ENCODE measurements around the gene SIX3.

SIX3 gene

GRCh38 chr2:44957656-44958327 lies 16.3 kb downstream of the SIX3 start:
- no peak for DNase-seq (ENCODE audit: low spot score)

DNA sequence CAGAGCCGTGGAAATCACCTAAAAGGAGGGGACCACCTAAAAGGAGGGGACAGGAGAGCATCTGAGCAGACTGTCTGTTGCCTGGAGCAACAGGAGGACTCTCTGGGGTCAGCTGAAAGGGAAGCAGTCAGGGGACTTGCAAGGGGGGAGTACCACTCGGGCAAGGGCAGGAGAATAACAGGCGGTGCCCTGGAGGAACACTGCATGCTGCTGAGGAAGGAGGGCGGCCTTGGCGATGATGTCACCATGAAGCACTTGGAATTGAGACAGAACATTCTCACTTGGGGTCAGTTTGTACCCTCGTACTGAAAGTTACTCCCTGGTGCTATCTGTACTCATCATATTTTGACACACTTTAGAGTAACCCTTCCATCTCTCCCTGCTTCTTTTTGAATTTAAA lies 18.4 kb downstream of the SIX3 start:
- DNase-seq (ENCODE audit: low spot score): no peak

GRCh38 chr2:44960871-44961270 lies 19.4 kb downstream of the SIX3 start:
- no peak for DNase-seq (ENCODE audit: low spot score)

GRCh38 chr2:44962176-44962695 lies 20.7 kb downstream of the SIX3 start:
- DNase-seq (ENCODE audit: low spot score): no peak

DNA sequence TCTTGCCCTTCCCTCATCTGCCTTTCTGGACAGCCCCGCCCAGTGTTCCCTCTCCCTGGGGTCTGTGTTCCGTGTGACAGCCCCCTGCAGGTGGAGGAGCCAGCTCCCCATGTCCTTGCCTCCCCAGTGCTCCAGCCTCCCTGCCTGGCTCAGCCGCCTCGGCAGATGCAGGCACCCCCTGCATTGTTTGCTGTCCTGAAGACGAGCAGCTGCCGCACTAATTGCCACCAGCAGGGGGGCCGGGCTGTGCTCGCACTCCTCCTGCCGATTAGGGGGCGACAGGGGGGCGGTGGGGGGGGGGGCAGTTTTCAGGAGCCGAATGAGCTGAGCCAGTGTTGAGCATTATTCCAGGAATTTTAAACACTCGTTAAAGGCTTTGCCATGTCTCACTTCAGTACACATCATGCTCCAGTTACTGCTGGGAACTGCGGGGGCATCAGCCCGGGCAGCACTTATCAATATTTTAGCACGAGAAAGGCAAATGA lies 23.3 kb downstream of the SIX3 start:
- peak; percentile 75 for DNase-seq (ENCODE audit: low spot score)

DNA sequence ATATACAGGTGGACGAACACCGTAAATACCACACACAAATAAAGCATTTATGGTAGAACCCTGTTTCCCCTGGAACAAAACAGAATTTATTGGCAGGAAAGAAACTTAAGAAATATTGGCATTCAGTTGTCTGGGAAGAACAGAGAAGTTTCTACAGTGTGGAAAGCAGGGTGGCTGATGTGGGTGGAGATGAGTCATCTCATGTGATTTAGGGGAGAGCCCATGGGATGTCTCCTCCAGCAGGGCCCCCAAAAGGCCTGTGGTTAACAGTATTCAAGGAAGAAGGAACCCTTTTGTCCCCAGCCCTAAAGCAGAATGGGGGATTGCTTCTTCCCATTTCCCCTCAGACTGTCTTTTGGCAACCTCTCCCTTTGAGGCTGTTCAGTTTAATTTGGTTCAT lies 24.2 kb downstream of the SIX3 start:
- DNase-seq (ENCODE audit: low spot score): no peak

DNA sequence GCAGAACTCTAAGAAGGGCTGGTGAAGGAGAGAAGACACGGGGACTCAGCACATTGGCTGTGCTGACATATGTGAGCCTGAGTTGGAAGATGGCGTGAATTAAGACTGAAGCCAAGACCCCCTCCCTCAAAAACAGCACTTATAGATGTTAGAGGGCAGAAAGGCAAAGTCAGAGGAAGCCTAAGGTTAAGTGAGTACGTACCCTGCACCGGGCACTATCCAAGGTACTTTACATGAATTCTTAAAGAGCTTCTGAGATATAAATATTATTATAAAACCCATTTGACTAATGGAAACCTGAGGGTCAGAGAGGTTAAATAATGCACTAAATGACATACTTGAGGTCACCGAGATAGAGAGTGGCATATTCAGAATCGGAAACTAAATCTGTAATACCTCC lies 25.6 kb downstream of the SIX3 start:
- DNase-seq (ENCODE audit: low spot score): no peak

DNA sequence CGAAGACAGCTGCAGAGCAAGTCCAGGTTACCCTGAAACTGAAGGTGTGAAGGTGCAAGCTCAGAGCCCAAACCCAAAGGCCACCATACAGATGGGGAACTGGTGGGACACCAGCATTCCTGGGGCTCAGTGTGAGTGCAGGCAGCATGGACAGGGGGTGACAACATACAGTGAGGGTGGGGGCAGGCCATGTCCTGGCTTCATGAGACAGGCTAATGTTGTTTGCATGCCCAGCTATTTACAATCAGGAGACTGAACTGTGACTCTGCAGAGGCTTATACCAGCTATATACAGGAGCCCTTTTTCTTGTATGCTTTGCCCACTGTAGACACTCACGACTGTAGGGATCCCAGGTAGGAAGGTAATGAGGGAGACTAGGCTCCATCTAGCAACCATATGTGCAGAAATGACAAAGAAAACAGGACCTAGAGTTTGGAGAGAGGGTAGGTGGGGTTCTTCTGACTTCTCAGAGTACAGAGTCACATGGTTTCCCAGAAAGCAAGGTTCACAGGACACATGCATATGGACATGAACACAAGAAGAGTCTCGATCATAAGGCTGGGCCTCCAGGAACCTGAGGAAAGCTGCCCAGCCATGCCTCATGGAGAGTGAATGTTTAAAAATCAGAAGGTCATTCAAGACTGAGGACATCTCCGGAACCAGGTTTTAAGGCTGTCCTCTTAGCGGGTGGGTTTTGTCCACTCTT lies 26.4 kb downstream of the SIX3 start:
- no peak for DNase-seq (ENCODE audit: low spot score)

DNA sequence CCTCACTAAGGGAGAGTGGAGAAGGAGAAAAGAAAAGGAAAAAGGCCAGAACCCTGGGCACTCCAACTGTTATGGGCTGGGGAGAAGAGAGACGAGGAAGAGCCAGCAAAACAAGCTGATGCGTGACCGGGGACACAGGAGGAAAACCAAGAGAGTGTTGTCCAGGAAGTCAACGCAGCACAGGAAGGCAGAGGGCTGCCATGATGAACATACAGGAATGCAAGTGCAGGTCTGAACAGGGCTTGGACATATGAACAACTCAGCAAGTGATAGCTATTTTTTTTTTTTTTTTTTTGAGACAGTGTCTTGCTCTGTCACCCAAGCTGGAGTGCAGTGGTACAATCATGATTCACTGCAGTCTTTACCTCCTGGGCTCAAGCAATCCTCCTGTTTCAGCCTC lies 28.4 kb downstream of the SIX3 start:
- no peak for DNase-seq (ENCODE audit: low spot score)

GRCh38 chr2:44970846-44971450 lies 29.4 kb downstream of the SIX3 start:
- no peak for DNase-seq (ENCODE audit: low spot score)

DNA sequence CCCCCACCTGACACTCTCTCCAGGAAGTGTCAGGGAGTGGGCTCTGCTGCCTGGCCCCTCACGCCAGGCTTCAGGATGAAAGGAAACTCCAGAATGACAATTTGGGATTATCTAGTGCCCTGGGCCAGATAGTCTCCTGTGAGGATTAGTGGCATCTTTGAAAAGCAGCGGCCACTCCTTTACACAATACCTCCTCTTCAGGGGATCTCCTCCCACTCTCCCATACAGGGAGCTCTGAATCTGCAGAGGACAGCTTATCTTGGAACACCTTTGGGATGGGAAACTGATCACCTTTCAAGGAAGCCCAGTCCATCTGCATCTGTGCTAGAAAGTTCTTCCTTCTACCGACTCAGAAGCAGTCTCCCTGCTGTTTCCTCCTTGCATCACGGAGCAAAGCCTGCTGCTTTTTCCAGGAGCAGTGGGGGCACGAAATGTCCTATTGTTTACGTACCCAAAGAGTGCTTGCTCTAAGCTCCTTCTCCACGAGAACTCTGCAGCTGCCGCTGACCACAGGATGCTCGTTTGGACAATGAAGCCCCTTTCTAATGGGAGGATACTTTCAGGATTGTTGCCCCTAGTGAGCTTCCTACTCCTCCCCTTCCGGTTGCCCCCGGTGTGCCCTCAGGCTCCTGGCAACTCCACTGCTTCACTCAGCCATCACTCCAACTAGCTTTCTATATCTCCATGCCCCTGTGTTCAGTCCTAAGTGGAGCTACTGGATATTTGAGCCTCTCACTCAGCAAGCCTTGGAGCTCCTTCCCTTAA lies 31.5 kb downstream of the SIX3 start:
- DNase-seq (ENCODE audit: low spot score): peak; percentile 57

DNA sequence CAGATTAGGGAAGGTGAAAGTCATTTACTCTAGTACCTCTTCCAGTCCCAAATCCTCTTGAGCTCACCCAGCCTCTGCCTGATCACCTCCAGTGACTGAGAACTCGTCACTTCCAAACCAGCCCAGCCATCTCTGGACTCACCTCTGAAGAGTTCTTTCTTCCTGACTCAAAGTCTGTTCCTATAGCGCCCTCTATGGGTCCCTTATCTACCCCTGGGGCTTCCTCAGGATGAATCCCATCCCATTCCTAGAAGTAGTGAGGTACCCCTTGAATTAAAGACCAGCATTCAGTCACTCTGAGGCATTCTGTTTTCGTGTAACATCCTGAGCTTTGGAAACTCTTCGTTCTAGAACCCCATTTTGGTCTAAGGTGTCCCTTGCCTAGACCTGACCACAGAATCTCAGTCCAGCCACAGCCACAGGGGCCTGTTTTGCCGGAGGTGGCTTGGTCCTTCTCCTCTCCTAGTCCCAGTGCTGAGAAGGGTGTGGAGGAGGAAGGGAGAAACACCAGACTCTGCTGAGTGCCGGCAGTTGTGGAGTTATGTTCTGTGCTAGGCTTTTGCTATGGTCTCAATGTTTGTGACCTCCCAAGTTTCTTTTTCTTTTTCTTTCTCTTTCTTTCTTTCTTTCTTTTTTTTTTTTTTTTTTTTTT lies 32.7 kb downstream of the SIX3 start:
- no peak for DNase-seq (ENCODE audit: low spot score)

- DNase-seq (ENCODE audit: low spot score): peak; percentile 69
Observed at GRCh38 chr2:44975571-44976450, 34.3 kb downstream of the SIX3 start.

DNA sequence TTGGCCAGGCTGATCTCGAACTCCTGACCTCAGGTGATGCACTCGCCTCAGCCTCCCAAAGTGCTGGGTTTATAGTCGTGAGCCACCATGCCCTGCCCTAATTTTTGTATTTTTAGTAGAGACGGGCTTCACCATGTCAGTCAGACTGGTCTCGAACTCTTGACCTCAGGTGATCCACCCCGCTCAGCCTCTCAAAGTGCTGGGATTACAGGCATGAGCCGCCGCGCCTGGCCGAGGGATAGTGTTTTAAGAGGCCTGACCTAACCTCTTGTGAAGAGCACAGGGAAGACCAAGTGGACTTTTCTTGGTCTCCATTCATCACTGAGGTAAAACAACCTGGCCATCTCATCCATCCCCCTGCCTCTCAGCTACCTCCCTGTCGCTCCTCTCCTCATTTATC lies 38.1 kb downstream of the SIX3 start:
- no peak for DNase-seq (ENCODE audit: low spot score)

GRCh38 chr2:44980751-44981713 lies 39.5 kb downstream of the SIX3 start:
- no peak for DNase-seq (ENCODE audit: low spot score)

- peak; percentile 84 for DNase-seq (ENCODE audit: low spot score)
Observed at GRCh38 chr2:44981714-44982108, 40.2 kb downstream of the SIX3 start.

- no peak for DNase-seq (ENCODE audit: low spot score)
Observed at GRCh38 chr2:44983836-44984604, 42.5 kb downstream of the SIX3 start.

GRCh38 chr2:44989176-44989575 lies 47.7 kb downstream of the SIX3 start:
- DNase-seq (ENCODE audit: low spot score): no peak

DNA sequence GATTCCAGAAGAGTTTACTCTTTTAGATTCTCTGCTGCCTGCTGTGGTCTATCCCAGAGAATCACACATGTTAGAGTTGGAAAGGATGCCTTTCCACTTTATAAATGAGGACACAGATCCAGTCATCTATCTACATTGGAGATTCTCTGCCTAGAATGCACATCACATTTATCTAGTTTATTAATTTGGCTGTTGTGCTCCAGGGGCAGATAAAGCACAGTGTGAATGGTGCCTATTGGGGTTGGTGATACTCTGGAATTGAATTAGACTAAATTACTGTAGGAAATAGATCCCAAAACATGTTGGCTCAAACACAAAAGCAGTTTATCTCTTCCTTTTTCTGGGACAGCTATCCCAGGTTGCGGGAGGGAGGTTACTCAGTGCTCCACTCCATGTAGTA lies 52.9 kb downstream of the SIX3 start:
- DNase-seq (ENCODE audit: low spot score): no peak

All from ecto neural progenitor cell (in vitro differentiated cells).